Measurements from ENCODE around the gene GNG14. TPM values are rescaled to one million over a fixed set of nuclear protein-coding genes. Genes with fewer than 3 reads are reported as not detected.

GNG14 gene
- total and polyA plus RNA-seq, 2 of the 13 experiments (the other 11 are each of a cell fraction or from before 2014, with no cell fraction given): not detected

GRCh38 chr19:12669270-12670158 is 18.3 kb upstream of the GNG14 start:
- intact Hi-C loops (cut with micrococcal nuclease; ENCODE audit: unreplicated experiment) (no loop called here), in situ Hi-C loops (cut with HindIII; ENCODE audit: extremely low pct_ligation_motif_present, low pct_unique_long_range_greater_than_20kb) (loop anchor here (5.0 kb wide), 1 partner anchor 107 kb away; no protein-coding TSS in a partner anchor)
- no peaks in the 10 kb centered on the region for H3K9me3 ChIP-seq (ENCODE audit: low read length)
- ChIA-PET POLR2A (interaction anchor here (0.9 to 1.9 kb wide), 9 partner anchors 9 to 174 kb away, joined by 3 to 16 read pairs (median 4); partner anchors contain the start of genes DHPS, GET3, ZNF490 and ZNF791), CTCF (ENCODE audit: low intra/inter-chr PET ratio, low total read pairs) (no interaction called here)
- H3K27me3 ChIP-seq (ENCODE audit: control insufficient read depth in 1 of 2, insufficient read depth in 2 of 2, low read length in 2 of 2): no peaks in the 10 kb centered on the region; a peak in 1 of 5 replicates
- DNase-seq (ENCODE audit: low spot score) (peak; percentile 67), FAIRE-seq (peak; percentile 93), ATAC-seq (peak; percentile 50)
- peaks cover 34% of the 10 kb centered on the region for H3K79me2 ChIP-seq (ENCODE audit: insufficient read depth, low read length)
- no peaks in the 10 kb centered on the region for H4K20me1 ChIP-seq (ENCODE audit: insufficient read depth, low read length)
- H3K36me3 ChIP-seq (replicated peaks in 1 of 2; ENCODE audit: control insufficient read depth in 1 of 2, insufficient read depth in 2 of 2, low read length in 2 of 2): peaks cover 10 to 19% of the 10 kb centered on the region in 2 experiments
- H2AFZ ChIP-seq (ENCODE audit: low read length): peak overlapping the region; percentile 100
- WGBS (ENCODE audit: low lambda C conversion rate): 5% methylated on average over 22 of the region's 64 CpGs
- H3K4me2 ChIP-seq (ENCODE audit: low read depth, low read length): peak overlapping the region; percentile 97
- H3K9ac ChIP-seq (ENCODE audit: insufficient read depth, low read depth, low read length): peak overlapping the region; percentile 93
- peaks cover 43% of the 10 kb centered on the region for H3K4me1 ChIP-seq (ENCODE audit: insufficient read depth, low read length)
- peak overlapping the region; percentile 88 for H3K27ac ChIP-seq (ENCODE audit: extremely low read length, insufficient read depth, low read length)
- TSS peak; percentile 79 for BruUV-seq (replicated peaks)
- peak overlapping the region; percentile 77 to 96 (median 96) for H3K4me3 ChIP-seq (replicated peaks in 1 of 3; ENCODE audit: insufficient read depth in 1 of 3, low read depth in 2 of 3, low read length in 3 of 3)
- no peak; the same call in 1 of the 2 replicates for TF ChIP-seq NKX3-1 (CRISPR knock-in tag; IDR thresholded peaks at IDR 0.05)
- TF ChIP-seq IRF2 (CRISPR knock-in tag; IDR thresholded peaks at IDR 0.05): peak; percentile 82
- no peak for TF ChIP-seq LRRFIP1 (CRISPR knock-in tag; conservative IDR thresholded peaks at IDR 0.05)
- no peak for TF ChIP-seq ZNF512B (CRISPR knock-in tag; IDR thresholded peaks at IDR 0.05; ENCODE audit: borderline replicate concordance)
- TF ChIP-seq KDM5B (CRISPR knock-in tag; IDR thresholded peaks at IDR 0.05; ENCODE audit: borderline replicate concordance): peak; percentile 15; the same call in 1 of the 2 replicates
- no peak; the same call in 1 of the 2 replicates for TF ChIP-seq ZNF276 (CRISPR knock-in tag; IDR thresholded peaks at IDR 0.05; ENCODE audit: low read depth)
- peak; percentile 57 for TF ChIP-seq TBX2 (CRISPR knock-in tag; IDR thresholded peaks at IDR 0.05; ENCODE audit: borderline replicate concordance)
- TF ChIP-seq MAX (IDR thresholded peaks at IDR 0.05): peak; percentile 71
- peak; percentile 74; the same call in 1 of the 2 replicates for TF ChIP-seq HOXA3 (CRISPR knock-in tag; IDR thresholded peaks at IDR 0.05)
- no peak for TF ChIP-seq CBX2 (IDR thresholded peaks at IDR 0.05; ENCODE audit: low read depth, low read length)
- TF ChIP-seq CBX2 (CRISPR knock-in tag; IDR thresholded peaks at IDR 0.05; ENCODE audit: low read depth): no peak
- TF ChIP-seq RXRB (CRISPR knock-in tag; IDR thresholded peaks at IDR 0.05; ENCODE audit: borderline replicate concordance): peak; percentile 37
- TF ChIP-seq HOXA7 (CRISPR knock-in tag; IDR thresholded peaks at IDR 0.05): no peak
